GM12878 (cell line): ENCODE measurements around the gene SLC18A3. TPM values are rescaled to one million over a fixed set of nuclear protein-coding genes. Genes with fewer than 3 reads are reported as not detected.

Experiments used
- ATAC-seq: fragments of 200-7000 bp; cut with Tn5 transposase; 3 replicates; pipeline ENCODE4 v1.9.1; 2020; ENCODE audit warnings: mild to moderate bottlenecking, moderate library complexity
- BruUV-seq: library from RNA; stranded (reverse); fragments of 400-500 nt; replicated peaks from 2 replicates; lab custom pipeline; 2021; lab: Mats Ljungman, UMichigan
- CTCF ChIA-PET: fragments of 300-600 bp; sonication (Branson Sonifier 250); formaldehyde crosslinking; extraction: SDS; loops from one replicate; lab custom pipeline; 2021; ENCODE audit warnings: inconsistent platforms; lab: Yijun Ruan, JAX
- POLR2A ChIA-PET: fragments of 350-600 bp; formaldehyde crosslinking; extraction: SDS; loops from one replicate; lab custom pipeline; 2021; ENCODE audit warnings: inconsistent platforms; lab: Charles Lee
- RAD21 ChIA-PET: fragments of 300-600 bp; sonication (Branson Sonifier 250); formaldehyde crosslinking; loops from one replicate; lab custom pipeline; 2023; ENCODE audit warnings: antibody characterized with exemption; ENCODE audit not compliant: unreplicated experiment; lab: Charles Lee
- SMC1A ChIA-PET: fragments of 300-600 bp; sonication (Branson Sonifier 250); formaldehyde crosslinking; loops from one replicate; lab custom pipeline; 2023; ENCODE audit not compliant: unreplicated experiment, uncharacterized antibody; lab: Charles Lee
- DNase-seq: peaks from one replicate; pipeline ENCODE4 v3.0.0-alpha.2; 2011; ENCODE audit warnings: low read depth, low spot score
- FAIRE-seq: peaks from 3 replicates; lab custom pipeline; 2011; peaks lifted over from hg19 to GRCh38; lab: Jason Lieb, UNC
- H2AFZ ChIP-seq: 2 replicates; pipeline ENCODE4 v1.6.0; 2011; ENCODE audit warnings: low read depth, low read length, control low read depth; ENCODE audit not compliant: control insufficient read depth
- H3K27ac ChIP-seq: 2 replicates; pipeline ENCODE4 v1.5.1; 2011; ENCODE audit warnings: control low read depth; ENCODE audit not compliant: control insufficient read depth, insufficient read depth
- H3K27me3 ChIP-seq, 2 experiments: replicated peaks in 1 of 2; 2 replicates each; pipeline versions ENCODE4 v1.6.0 to v1.6.1; 2011; ENCODE audit warnings: low read length in 1 of 2; ENCODE audit not compliant: control insufficient read depth in 2 of 2, insufficient read depth in 2 of 2
- H3K36me3 ChIP-seq, 2 experiments: 2 replicates each; pipeline ENCODE4 v1.5.1; 2011; ENCODE audit warnings: low read length in 1 of 2; ENCODE audit not compliant: control insufficient read depth in 2 of 2, insufficient read depth in 2 of 2
- H3K4me1 ChIP-seq: 2 replicates; pipeline ENCODE4 v1.6.1; 2011; ENCODE audit warnings: mild to moderate bottlenecking, low read length, moderate library complexity, mixed read lengths; ENCODE audit not compliant: control insufficient read depth, insufficient read depth
- H3K4me2 ChIP-seq: 2 replicates; pipeline ENCODE4 v1.6.0; 2011; ENCODE audit warnings: control low read depth; ENCODE audit not compliant: control insufficient read depth, insufficient read depth
- H3K4me3 ChIP-seq: fragments of 200-600 bp; sonication (generic); 2 replicates; pipeline ENCODE4 v1.5.1; 2016
- H3K79me2 ChIP-seq: 2 replicates; pipeline ENCODE4 v1.6.0; 2011; ENCODE audit warnings: low read length; ENCODE audit not compliant: control insufficient read depth, insufficient read depth
- H3K9ac ChIP-seq: 2 replicates; pipeline ENCODE4 v1.8.0; 2011; ENCODE audit warnings: low read length, control low read depth, mixed read lengths; ENCODE audit not compliant: control insufficient read depth, insufficient read depth
- H3K9me3 ChIP-seq: replicated peaks from 3 replicates; pipeline ENCODE4 v1.5.1; 2011; ENCODE audit warnings: mild to moderate bottlenecking, low read length; ENCODE audit not compliant: control insufficient read depth, insufficient read depth
- H4K20me1 ChIP-seq: 2 replicates; pipeline ENCODE4 v1.6.0; 2011; ENCODE audit not compliant: control insufficient read depth, insufficient read depth
- ASH2L ChIP-seq: fragments of 300-600, 200-600 bp; sonication (generic); IDR thresholded peaks from 2 replicates; pipeline ENCODE4 v1.6.1; 2017; ENCODE audit warnings: low read depth, mild to moderate bottlenecking, borderline replicate concordance
- E2F4 ChIP-seq: IDR thresholded peaks from 2 replicates; pipeline ENCODE4 v1.6.1; 2012; ENCODE audit warnings: low read depth, low read length, improper control_type of control experiment
- SUZ12 ChIP-seq: fragments of 200-600 bp; sonication (generic); IDR thresholded peaks from one replicate; pipeline ENCODE4 v1.6.1; 2018; ENCODE audit warnings: antibody characterized with exemption, mild to moderate bottlenecking; ENCODE audit not compliant: unreplicated experiment
- USF1 ChIP-seq: IDR thresholded peaks from 2 replicates; pipeline ENCODE4 v1.6.1; 2011; ENCODE audit warnings: borderline replicate concordance, low read depth, mild to moderate bottlenecking, moderate library complexity, mixed read lengths, low read length; ENCODE audit not compliant: insufficient read depth; ENCODE audit errors: extremely low read length
- ZBED1 ChIP-seq: IDR thresholded peaks from 2 replicates; pipeline ENCODE4 v1.6.1; 2016; ENCODE audit warnings: borderline replicate concordance
- WGBS: methylation state at CpG from one replicate; pipeline ENCODE4 v1.1.6; 2016; ENCODE audit warnings: low lambda C conversion rate; ENCODE audit not compliant: insufficient replicate concordance, insufficient coverage; ENCODE audit errors: missing lambda C conversion rate; 5-methylcytosine and 5-hydroxymethylcytosine counted together
- in situ Hi-C: fragments of 300-500 bp; cut with MboI; formaldehyde crosslinking; loops from 9 replicates; pipeline ENCODE4 v1.14.3; 2018; ENCODE audit warnings: mixed read lengths
- intact Hi-C: fragments of 100-400 bp; cut with micrococcal nuclease; formaldehyde crosslinking; loops from one replicate; pipeline ENCODE4 v1.14.2; 2022; ENCODE audit not compliant: unreplicated experiment
- polyA plus RNA-seq, 11 experiments: library from polyadenylated mRNA; depleted of rRNA in 4 of 11; unstranded in 6 of 11; stranded (reverse) in 5 of 11; fragments of >200 nt; fragmentation: Nextera tagmentation in 4 of 11; fragmentation: Illumina TruSeq in 1 of 11; extraction: Ambion mirVana in 4 of 11; extraction: Trizol in 1 of 11; gene quantifications; 1 replicate in 1 of 11; 2 replicates in 10 of 11; pipeline versions ENCODE4 v1.2.1 to v1.2.3, GENCODE V29; 2011 to 2016; ENCODE audit warnings: inconsistent platforms in 2 of 11, missing spikeins in 2 of 11, low read depth in 1 of 11
- total RNA-seq, 4 experiments: library from RNA; depleted of rRNA in 3 of 4; stranded (reverse); fragments of >200 nt in 3 of 4; fragmentation: Illumina TruSeq in 1 of 4; extraction: Trizol in 1 of 4; gene quantifications; 2 replicates each; pipeline versions ENCODE4 v1.2.1 to v1.2.3, GENCODE V29; 2013 to 2021

SLC18A3 gene
- total and polyA plus RNA-seq, 10 of the 15 experiments (the other 5 are each of a cell fraction or from before 2014, with no cell fraction given) = not detected

GRCh38 chr10:49600046-49600445 is 10.1 kb upstream of the SLC18A3 start:
- Histone ChIP-seq H3K4me3 (no peak overlapping the region), H3K79me2 (no peaks in the 10 kb centered on the region), H4K20me1 (no peaks in the 10 kb centered on the region), H3K27ac (no peak overlapping the region), H3K9me3 (no peaks in the 10 kb centered on the region), H3K9ac (no peak overlapping the region), H2AFZ (no peak overlapping the region), H3K4me1 (no peaks in the 10 kb centered on the region), H3K36me3 (no peaks in the 10 kb centered on the region), H3K4me2 (no peak overlapping the region), H3K27me3 (no peaks in the 10 kb centered on the region; a peak in 1 of 4 replicates)
- POLR2A ChIA-PET = no interaction called here
- RAD21 ChIA-PET = no interaction called here
- BruUV-seq = no TSS peak
- CTCF ChIA-PET = no interaction called here
- intact Hi-C loops = no loop called here
- no peak for ATAC-seq
- 15% methylated on average over 8 of the region's 8 CpGs for WGBS
- DNase-seq = no peak
- SMC1A ChIA-PET = no interaction called here
- TF ChIP-seq ASH2L = no peak
- peak; percentile 31 for TF ChIP-seq USF1
- no peak for TF ChIP-seq E2F4
- TF ChIP-seq SUZ12 = no peak
- no peak for TF ChIP-seq ZBED1
- no peak for FAIRE-seq
- in situ Hi-C loops = no loop called here
